Endometrium (tissue), 2 donors: ENCODE data around the gene ADAMTS17.

Experiments
- FAIRE-seq: peaks from 2 replicates; lab custom pipeline; 2012; peaks lifted over from hg19 to GRCh38; lab: Jason Lieb, UNC
- donor health status: control.
- donor health status: control.

Gene ADAMTS17

DNA sequence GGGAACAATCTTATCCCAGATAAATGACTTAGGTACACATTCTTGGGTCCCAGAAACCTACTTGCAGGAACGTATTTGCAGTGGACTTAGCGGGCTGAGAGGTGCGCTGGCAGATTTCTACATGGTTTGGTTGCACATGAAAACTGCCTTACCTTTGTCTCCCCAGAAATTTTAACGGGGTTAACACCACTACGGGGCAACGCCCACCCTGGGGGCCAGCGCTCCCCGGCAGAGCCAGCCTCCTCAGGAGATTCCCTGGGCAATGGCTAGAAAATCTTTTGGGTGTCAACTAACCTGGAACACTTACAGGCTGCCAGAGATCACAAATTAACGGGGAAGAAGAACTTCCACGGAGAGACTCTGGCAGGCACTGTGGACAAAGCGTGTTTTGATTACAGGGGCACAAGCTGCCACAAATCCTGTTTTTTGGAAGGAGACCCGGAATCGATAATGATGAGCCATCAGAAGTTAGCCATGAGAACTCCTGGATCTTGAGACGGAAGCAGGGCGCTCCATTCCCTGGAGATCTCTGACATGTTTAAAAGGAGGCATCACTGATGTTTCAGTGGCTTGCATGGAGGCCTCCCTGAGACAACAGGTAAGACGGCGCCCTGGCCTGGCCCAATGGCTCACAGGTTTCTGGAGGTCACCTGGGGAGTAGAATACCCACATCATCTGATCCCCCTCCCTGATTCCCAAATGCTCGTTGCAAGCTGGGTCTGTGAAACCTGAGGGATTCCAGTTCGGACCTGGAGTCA is 288.9 kb downstream of the ADAMTS17 start:
- no peak for FAIRE-seq

DNA sequence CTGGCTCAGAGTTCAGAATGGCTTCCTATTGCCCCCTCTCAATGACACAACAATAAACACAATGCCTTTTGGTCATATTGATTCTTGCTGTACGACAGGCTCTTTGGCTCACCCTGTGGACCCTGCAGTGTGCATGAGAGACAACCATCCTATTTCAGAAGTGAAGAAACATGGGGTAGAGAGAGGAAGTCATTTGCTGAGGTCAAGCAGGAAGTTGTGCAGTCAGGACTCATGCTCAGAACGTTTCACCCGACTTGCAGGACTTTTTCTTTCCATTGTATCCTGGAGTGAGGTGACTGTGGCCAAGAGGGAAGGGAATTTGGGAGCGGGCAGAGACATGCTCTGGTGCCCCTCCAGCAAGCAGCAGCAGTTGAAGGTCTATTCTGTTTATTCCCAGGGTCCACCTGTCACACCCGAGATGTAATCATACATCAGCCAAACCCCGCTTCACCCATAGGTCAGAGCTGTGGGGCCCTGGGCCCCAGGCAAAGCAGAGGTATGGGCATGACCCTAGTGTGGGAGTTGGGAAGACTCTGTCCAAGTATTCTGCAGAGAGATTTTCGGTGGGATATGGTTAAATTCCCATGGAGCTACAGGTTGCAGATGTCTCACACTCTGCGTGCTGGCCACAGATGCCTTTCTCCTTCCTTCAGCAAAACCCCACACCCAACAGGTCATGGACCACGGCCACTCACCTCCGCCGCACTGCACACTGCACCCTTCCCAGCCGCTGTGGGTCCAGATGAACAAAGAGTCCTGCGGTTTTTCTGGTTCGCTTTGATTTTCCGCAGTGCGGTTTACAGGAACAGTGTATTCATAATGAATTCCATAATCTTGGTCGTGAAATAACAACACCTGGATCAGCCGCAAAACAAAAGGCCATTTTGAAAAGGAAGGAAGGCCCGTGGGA is 290.6 kb downstream of the ADAMTS17 start:
- FAIRE-seq, result no peak

DNA sequence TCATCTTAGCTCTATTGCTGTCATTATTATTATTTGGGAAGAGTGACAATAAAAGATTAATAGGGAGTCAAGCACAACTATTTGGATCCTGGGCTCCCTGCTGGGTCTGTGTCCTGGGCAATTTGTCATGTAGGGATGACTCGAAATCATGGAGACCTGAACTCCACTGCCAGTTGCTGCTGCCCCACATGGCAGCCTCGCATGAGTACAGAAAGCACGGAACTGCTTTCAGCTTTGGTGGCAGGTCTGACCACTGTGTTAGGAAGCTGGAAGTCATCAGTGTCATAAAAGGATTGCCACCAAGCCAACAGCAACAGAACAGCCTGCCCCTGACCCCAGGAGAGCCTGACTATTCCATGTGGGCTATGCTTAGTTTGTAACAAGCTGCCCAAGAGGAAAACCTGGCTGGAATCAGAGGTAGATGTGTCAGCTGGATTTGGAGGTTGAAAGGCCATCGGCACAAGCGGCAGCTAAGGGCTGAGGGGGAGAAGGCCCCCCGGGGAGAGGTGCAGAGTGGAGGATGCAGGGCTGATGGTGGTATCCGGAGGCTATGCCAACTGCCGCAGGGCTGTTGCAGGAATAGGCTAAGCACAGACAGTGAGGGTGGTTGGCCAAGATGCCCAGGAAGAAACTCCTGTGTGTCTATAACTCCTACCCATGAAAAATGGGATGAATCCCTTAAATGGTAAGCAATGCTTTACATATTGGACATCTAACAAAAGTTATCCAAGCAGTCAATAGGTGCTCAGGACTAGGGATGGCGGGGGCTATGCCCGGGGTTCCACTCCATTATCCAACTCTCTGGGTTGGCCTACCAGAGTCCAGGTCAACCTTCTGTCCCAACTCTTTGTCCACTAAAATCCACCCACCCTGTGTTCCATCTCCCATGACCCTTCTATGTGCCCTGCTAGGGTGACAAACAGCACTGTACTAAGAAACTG is 291.6 kb downstream of the ADAMTS17 start:
- FAIRE-seq, result no peak

DNA sequence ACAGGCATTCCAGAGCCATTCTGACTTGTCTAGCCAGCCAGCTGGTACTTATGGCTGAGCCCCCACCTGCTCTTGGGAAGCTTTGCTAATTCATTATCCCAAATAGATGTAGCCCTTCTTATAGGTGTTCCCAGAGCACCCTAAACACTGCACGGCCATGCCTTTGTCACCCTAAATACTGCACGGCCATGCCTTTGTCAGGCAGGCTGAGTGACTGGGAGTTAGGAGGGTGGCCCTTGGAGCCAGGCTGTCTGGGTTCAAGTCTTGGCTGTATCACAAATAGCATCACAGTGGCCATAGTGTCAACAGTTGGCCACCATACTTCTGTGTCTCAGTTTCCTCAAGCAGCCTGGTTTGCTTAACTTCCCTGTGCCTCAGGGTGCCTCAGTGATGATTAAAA is 292.3 kb downstream of the ADAMTS17 start:
- FAIRE-seq, result no peak

DNA sequence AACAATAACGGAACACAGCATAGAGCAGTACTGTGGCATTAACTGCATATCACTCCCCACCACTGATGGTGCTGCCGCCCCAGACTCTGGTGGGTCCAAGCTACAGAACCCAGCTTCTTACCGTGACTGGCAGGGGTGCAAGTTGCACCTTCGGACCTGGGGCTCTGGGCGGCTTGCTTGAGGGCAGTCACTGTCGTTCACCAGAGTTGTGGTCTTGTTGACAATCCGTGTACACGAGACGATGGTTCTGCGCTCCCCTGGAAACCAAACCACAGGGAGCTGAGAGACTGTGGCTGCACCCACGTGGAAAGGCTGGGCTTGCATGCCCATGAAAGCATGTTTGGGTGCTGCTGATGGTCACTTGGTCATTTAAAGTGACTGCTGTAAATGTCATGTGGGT is 293.0 kb downstream of the ADAMTS17 start:
- FAIRE-seq, result no peak

DNA sequence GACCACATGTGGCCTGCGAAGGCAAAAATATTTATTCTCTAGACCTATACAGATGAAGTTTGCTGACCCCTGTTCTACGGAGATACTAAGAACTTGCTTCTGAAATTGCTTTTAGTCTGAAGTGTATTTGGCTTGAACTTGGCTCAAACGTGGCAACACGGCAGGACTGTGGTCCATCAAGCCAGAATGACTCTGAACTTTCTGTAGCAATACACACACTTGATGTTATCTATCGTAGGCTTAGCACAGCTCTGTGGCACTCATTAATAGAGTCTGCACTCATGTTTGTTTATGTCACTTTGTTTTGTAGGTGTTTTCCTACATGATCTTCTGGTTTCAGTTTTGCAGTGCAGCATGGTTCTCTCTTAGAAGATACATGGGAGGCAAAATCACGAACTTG is 298.1 kb downstream of the ADAMTS17 start:
- no peak for FAIRE-seq

DNA sequence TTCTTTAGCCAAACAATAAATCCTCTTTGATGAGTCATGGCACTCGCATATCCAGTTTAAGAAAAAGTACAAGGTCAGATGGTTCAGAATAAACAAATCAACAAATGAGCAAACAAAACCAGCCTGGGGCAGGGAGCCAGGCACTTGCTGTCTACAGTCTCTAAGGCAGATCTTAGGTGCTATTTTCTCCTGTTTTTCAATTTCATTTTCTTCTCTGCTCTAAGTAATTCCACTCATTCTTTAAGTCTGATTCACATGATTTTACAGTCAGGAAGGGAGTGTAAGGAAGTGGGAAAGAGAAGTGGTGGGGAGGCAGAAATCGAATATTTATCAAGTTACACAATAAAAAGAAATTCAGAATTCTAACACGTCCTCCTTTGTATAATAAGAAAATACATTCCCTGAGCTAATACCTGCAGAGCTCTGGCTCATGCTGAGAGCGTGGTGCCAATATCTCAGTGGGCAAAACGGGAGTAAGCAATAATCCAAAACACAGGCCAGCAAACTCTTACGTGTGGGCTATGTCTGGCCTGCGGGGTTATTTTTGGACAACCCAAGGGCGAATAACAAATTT is 298.6 kb downstream of the ADAMTS17 start:
- peak; percentile 45 for FAIRE-seq

DNA sequence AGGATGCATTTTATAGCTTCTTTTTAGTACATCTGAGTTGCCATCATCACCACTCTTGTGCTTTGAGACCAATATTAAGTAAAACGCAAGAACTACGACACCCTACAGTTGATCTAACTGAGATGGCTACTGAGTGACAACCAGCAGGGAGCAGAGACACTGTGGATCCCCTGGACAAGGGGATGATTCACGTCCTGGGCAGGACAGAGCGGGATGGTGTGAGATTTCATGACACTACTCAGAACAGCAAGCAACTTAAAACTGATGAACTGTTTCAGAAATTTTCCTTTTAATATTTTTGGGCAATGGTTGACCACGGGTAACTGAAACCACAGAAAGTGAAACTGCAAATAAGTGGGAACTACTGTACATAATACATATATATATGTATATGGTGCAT is 299.2 kb downstream of the ADAMTS17 start:
- FAIRE-seq, result no peak

DNA sequence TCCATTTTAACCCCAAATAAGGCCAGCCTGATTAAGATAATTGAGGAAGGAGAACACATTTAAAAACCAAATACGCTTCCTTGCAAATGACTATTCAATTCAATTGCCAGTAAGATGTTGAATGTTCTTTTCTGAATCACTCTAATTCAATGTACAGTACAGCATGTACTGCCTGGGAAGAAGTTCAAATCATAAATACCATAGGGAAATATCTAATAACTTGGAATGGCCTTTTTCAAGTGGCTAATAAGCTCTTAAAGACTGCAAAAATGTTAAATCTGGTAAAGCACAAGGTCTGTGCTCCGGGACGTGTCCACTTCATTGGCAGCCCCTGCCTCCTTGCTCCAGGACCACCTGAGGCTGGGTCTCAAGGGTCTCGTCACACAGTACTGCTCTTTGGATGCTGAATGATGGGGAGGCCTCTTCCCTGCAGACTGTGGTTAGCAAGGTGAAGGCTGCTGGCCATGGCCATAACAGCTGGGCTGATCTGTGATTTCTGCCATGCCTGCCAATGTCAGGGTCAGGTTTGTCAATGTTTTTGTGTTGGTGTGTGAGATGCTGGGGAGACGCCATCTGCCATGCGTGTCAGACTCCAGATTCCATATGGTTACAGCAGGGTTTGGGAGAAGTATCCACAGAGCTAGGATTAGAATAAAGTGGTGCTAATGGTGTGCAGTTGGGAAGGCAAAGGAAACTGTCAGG is 300.5 kb downstream of the ADAMTS17 start:
- FAIRE-seq, result no peak

DNA sequence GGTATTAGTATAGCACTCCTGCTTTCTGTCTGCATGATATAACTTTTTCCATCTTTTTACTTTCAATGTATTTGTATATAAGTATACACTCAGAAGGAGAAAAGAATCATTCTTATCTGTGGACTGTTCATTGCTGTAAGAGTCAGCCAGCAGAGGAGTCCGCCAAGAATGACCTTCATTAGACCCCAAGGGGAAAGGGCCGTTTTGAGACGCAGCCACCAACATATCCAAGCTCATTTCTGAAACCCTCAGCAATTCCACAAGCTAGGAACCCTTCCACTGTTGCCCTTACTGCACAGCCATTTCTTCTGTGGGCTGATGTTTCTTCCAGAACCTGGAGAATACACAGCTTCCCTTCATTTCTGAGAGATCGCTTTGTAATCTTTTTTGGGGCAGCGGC is 301.8 kb downstream of the ADAMTS17 start:
- no peak for FAIRE-seq

DNA sequence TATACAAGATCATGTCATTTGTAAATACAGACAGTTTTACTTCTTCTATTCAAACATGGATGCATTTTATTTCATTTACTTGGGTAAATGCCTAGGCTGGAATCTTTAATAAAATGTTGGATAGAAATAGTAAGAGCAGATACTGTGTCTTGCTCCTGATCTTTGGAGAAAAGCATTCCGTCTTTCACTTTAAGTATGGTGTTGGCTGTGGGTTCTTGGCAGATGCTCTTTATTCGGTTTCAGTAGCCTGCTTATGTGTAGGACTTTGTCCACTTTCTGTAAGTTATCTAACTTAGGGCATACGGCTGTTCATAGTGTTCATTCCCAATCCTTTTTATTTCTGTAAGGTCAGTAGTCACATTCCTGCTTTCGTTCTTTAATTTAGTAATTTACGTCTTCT is 303.0 kb downstream of the ADAMTS17 start:
- FAIRE-seq, result no peak

DNA sequence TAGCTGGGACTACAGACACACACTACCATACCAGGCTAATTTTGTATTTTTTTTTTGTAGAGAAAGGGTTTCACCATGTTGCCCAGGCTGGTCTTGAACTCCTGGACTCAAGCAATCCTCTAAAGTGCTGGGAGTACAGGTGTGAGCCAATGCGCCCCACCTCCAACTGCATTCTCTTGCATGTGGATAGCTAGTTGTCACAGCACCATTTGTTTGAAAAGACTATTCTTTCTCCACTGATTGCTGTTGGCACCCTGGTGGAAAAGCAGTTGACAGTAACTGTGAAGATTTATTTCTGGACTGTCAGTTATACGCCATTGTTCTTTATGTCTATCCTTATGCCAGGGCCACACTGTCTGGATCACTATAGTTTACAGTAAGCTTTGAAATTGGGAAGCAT is 303.9 kb downstream of the ADAMTS17 start:
- no peak for FAIRE-seq

DNA sequence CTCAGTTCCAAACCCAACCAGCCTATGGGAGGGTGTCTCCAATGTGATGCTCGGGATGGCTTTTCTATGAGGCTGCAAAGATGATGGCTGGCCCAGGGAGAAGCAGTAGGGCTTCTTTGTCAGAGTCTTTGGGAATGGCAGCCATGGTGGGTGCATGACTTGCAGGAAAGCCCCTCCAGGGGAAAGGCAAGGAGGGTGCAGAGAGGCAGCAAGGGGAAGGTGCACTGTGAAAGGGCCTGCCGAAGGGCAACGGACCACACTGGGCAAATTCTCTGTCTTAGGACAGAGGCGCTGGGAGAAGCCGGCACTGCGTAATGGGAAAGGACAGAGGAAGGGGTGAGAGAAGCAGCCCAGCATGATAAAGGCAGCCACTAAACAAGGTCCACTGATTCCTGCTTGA is 305.8 kb downstream of the ADAMTS17 start:
- FAIRE-seq, result no peak

DNA sequence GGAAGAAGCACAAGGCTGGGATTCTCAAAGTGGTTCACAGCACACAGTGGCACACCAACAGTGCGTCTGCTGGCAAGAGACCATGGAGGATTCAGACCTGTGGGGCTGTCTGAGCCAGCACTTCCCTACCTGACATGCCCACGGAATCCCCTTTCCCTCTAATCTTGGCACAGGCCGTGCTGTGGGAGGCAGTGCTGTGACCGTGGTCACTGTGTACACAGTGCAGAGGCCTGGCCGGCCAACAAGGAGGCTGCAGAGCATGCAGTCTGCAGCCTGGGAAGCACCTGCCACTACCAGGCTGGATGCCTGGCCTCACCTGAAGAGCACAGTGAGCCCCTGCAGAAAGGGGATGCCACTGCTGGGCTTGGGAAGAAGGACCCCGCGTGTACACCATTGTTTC is 307.6 kb downstream of the ADAMTS17 start:
- FAIRE-seq, result no peak

DNA sequence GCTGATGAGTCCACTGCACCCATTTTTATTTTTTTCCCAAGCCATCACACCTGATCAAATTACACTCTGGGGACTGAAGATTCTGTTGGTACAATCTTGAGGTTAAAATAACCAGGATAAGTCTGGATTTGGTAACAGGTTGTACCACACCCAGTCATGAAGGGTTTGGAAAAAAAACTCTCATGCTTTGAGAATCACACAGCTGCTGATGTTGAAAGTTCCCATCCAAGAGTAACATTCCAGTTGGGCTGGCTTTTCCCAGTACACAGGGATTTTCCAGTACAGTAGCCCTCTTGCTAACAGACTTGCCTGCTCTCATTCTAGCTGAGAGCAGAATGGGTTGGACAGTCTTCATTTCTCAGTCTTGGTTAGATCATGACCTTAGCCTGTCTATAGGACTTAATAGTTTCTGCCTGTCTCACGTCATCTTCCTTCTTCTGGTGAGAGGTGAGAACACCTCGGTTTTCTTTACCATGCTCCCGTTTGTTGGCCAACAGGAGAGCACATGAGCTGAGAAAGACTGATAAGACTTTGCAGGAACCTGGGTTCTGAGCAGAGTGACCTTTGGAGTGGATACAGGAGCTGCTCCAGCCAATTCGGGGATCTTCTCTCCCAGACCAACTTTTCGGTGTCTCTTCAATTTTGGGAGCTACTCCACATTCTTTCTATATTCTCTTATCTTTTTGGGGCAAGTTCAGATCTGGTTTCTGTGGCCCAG is 308.5 kb downstream of the ADAMTS17 start:
- FAIRE-seq, result no peak

DNA sequence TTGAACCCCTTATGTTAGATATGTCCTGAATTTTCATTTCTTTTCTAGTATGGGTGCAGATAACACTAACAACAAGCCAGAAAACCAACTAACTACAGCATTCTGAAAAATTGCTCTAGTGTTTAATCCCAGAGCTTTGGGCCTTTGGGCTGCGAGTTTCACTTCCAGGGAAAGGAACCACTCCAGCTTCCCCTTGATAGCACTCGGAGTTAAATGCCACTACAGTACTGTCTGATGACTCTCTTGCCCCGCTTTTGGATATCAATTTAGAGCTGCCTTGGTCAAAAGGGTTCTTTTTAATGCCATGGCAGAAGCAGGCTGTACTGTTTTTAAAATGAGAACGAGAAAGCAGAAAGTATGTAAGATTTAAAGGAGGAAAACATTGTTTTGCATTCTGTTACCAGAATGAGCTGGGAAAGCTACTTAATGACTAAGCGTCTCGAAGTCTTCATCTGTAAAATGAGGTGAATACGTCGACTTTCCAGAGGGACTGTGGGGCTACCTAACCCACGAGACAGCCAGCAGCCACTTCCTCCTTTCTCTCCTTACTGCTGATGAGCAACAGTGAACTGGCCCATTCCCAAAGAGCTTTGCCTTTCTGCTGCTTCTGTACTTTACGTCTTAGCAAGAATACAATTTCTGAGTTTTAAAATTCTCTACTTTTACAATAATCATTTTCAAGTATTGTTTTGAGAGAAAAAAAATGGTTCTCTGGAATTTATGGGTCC is 309.3 kb downstream of the ADAMTS17 start:
- FAIRE-seq, result no peak

DNA sequence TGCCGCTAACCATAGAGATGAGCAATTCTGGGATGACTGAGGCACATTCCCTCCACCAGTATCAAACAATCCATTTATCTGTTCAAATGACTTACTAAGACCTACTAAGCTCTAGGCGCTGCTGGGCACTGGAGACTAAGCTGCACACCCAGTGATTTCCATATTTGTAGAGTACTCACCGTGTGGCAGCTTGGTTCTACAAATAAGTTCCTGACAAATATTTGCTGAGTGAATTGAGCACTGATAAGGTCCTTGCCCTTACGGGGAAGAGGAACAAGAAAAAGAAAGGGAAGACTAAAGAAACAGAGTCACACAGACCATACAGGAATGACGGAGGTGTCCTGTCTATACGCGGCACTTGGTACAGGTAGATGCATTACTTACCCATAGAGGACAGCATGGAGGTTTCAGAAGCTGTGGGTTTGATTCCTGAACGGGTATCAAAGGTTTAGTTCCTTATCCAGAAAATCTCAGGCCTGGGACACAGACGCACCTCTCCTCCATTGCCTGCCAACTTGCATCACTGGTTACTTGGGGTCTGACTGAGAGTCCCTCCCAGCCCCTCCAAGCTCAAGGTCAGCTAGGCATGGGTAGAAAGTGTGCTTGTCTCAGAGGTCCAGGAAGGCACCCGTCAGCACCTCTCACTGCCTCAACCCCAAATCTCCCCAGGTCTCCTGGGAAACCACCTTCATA is 310.0 kb downstream of the ADAMTS17 start:
- no peak for FAIRE-seq

DNA sequence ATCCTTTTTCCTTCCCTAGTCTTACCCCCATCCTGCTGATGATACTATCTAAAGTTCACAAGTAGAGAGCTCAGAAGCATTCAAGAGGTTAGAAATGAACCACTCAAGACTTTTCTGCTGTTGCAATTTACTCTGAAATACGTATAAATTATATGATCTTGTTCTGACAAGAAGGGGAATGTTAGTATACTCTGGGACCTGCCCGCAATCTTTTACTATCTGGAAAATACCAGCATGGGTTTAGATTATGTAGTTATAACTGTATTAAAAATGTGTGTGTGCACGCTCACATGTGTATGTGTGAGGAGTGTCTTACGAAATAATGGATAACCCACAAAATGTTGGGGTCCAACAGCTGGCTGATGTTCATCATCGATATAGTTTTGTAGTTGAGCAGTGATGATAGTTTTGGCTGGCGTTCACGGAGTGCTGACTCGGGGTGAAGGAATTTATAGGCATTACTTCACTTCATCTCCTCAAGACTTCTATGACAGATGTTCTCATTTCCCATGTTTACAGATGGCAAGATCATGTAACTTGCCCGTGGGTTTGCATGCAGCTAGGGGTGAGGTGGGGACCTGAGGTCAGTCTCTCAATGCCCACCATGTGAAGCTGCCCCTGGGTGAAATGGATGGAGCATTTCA is 311.1 kb downstream of the ADAMTS17 start:
- no peak for FAIRE-seq
